HEK293 (cell line): ENCODE results near the gene ANP32A.

ENCODE experiments used
- GLI4 ChIP-seq: fragments of 450-650 bp; formaldehyde crosslinking; IDR thresholded peaks from 2 replicates; pipeline ENCODE4 v1.5.1; 2016; ENCODE audit warnings: missing biosample characterization, missing genetic modification characterization
- PATZ1 ChIP-seq: fragments of 450-650 bp; formaldehyde crosslinking; IDR thresholded peaks from 2 replicates; pipeline ENCODE4 v1.5.1; 2016; ENCODE audit warnings: missing biosample characterization, missing genetic modification characterization
- PRDM1 ChIP-seq: fragments of 450-650 bp; formaldehyde crosslinking; IDR thresholded peaks from 2 replicates; pipeline ENCODE4; 2016; ENCODE audit warnings: missing biosample characterization, missing genetic modification characterization
- ZBTB10 ChIP-seq: fragments of 450-650 bp; formaldehyde crosslinking; IDR thresholded peaks from 2 replicates; pipeline ENCODE4 v1.5.1; 2016; ENCODE audit warnings: missing biosample characterization, missing genetic modification characterization
- ZBTB11 ChIP-seq: fragments of 450-650 bp; formaldehyde crosslinking; conservative IDR thresholded peaks from 2 replicates; pipeline ENCODE4 v1.5.1; 2016; ENCODE audit warnings: low read depth, missing biosample characterization, missing genetic modification characterization
- ZEB2 ChIP-seq: fragments of 450-650 bp; formaldehyde crosslinking; IDR thresholded peaks from 2 replicates; pipeline ENCODE4 v1.5.1; 2016; ENCODE audit warnings: missing biosample characterization, missing genetic modification characterization
- ZFP69B ChIP-seq: fragments of 450-650 bp; formaldehyde crosslinking; IDR thresholded peaks from 2 replicates; pipeline ENCODE4 v1.5.1; 2016; ENCODE audit warnings: missing biosample characterization, missing genetic modification characterization
- ZNF18 ChIP-seq: fragments of 450-650 bp; formaldehyde crosslinking; IDR thresholded peaks from 2 replicates; pipeline ENCODE4 v1.5.1; 2016; ENCODE audit warnings: missing biosample characterization, missing genetic modification characterization
- ZNF211 ChIP-seq: fragments of 450-650 bp; formaldehyde crosslinking; IDR thresholded peaks from 2 replicates; pipeline ENCODE4 v1.5.1; 2016; ENCODE audit warnings: low read depth, missing biosample characterization, missing genetic modification characterization
- ZNF24 ChIP-seq: fragments of 450-650 bp; formaldehyde crosslinking; IDR thresholded peaks from 2 replicates; pipeline ENCODE4 v1.5.1; 2016; ENCODE audit warnings: missing biosample characterization, missing genetic modification characterization
- ZNF274 ChIP-seq, 2 experiments: fragments of 200-500 bp in 1 of 2; fragments of 450-650 bp in 1 of 2; sonication (Bioruptor generic) in 1 of 2; formaldehyde crosslinking in 1 of 2; IDR thresholded peaks; 2 replicates each; pipeline versions ENCODE4 v1.5.1 to v1.6.1; 2014 to 2016; ENCODE audit warnings: borderline replicate concordance in 1 of 2, inconsistent platforms in 1 of 2, low read length in 1 of 2, missing biosample characterization in 1 of 2, missing genetic modification characterization in 1 of 2
- ZNF280D ChIP-seq: fragments of 450-650 bp; formaldehyde crosslinking; IDR thresholded peaks from 2 replicates; pipeline ENCODE4 v1.5.1; 2016; ENCODE audit warnings: missing biosample characterization, missing genetic modification characterization
- ZNF398 ChIP-seq: fragments of 450-650 bp; formaldehyde crosslinking; IDR thresholded peaks from 2 replicates; pipeline ENCODE4 v1.5.1; 2017; ENCODE audit warnings: missing biosample characterization, missing genetic modification characterization
- ZNF423 ChIP-seq: fragments of 450-650 bp; formaldehyde crosslinking; IDR thresholded peaks from 2 replicates; pipeline ENCODE4 v1.5.1; 2016; ENCODE audit warnings: missing biosample characterization, missing genetic modification characterization
- ZNF548 ChIP-seq: fragments of 450-650 bp; formaldehyde crosslinking; IDR thresholded peaks from 2 replicates; pipeline ENCODE4 v1.5.1; 2016; ENCODE audit warnings: missing biosample characterization, missing genetic modification characterization
- ZNF596 ChIP-seq: fragments of 450-650 bp; IDR thresholded peaks from 2 replicates; pipeline ENCODE4 v1.5.0; 2018; ENCODE audit warnings: missing biosample characterization, mild to moderate bottlenecking, missing genetic modification characterization, moderate library complexity
- ZNF626 ChIP-seq: fragments of 450-650 bp; sonication (Bioruptor Pico); formaldehyde crosslinking; IDR thresholded peaks from 2 replicates; pipeline ENCODE4 v1.5.1; 2018; ENCODE audit warnings: missing biosample characterization, missing genetic modification characterization, inconsistent platforms
- ZNF830 ChIP-seq: fragments of 450-650 bp; IDR thresholded peaks from 2 replicates; pipeline ENCODE4 v1.5.0; 2018; ENCODE audit warnings: missing biosample characterization, missing genetic modification characterization, low read depth, mild to moderate bottlenecking, moderate library complexity

ANP32A gene

GRCh38 chr15:68818769-68819494 lies 1.8 kb downstream of the ANP32A start (continued):
- peak; percentile 66 for TF ChIP-seq PATZ1
- no peak for TF ChIP-seq ZNF626
- TF ChIP-seq ZNF423 (tag by site-specific recombination): no peak
- TF ChIP-seq ZFP69B (tag by site-specific recombination): no peak
- peak; percentile 86 for TF ChIP-seq ZBTB10 (tag by site-specific recombination)
- TF ChIP-seq ZNF211 (tag by site-specific recombination): no peak
- no peak for TF ChIP-seq ZBTB11 (tag by site-specific recombination)
- peak; percentile 43 for TF ChIP-seq ZNF398 (tag by site-specific recombination)
- TF ChIP-seq ZNF18 (tag by site-specific recombination): 0 out of 2 replicates have a peak, but pooled peaks have one; percentile 26
- TF ChIP-seq ZNF830: no peak
- TF ChIP-seq ZNF548 (tag by site-specific recombination): no peak
- no peak; the same call in 1 of the 2 replicates for TF ChIP-seq ZEB2
- TF ChIP-seq ZNF24 (tag by site-specific recombination): no peak
- no peak for TF ChIP-seq ZNF596 (tag by site-specific recombination)
- TF ChIP-seq GLI4 (tag by site-specific recombination): 0 out of 2 replicates have a peak, but pooled peaks have one; percentile 83
- no peak for TF ChIP-seq ZNF280D (tag by site-specific recombination)
- TF ChIP-seq PRDM1 (tag by site-specific recombination): peak; percentile 83
- TF ChIP-seq ZNF274 (IDR thresholded peaks at IDR 0.05; ENCODE audit: low read length): no peak
- TF ChIP-seq ZNF274 (tag by site-specific recombination; IDR thresholded peaks at IDR 0.05; ENCODE audit: borderline replicate concordance): no peak
